ENCODE results near the gene NUDT8. TPM values are rescaled to one million over a fixed set of nuclear protein-coding genes. Genes with fewer than 3 reads are reported as not detected.

The NUDT8 gene
- total and polyA plus RNA-seq, 2 experiments from 2014 or later: 5.0 to 15.1 TPM

GRCh38 chr11:67646535-67647336 is 17.0 kb upstream of the NUDT8 start (continued):
- no peak for TF ChIP-seq REST (IDR thresholded peaks at IDR 0.05; ENCODE audit: unreplicated experiment)
- TF ChIP-seq JUNB (IDR thresholded peaks at IDR 0.05; ENCODE audit: unreplicated experiment): no peak
- no peak for TF ChIP-seq POLR2AphosphoS5 (IDR thresholded peaks at IDR 0.05; ENCODE audit: low read depth)
- TF ChIP-seq NANOG (IDR thresholded peaks at IDR 0.05; ENCODE audit: borderline replicate concordance): no peak
- no peak for TF ChIP-seq CTCF (conservative IDR thresholded peaks at IDR 0.05; ENCODE audit: low read depth in 2 of 2)
- TF ChIP-seq ZNF114 (CRISPR knock-in tag; IDR thresholded peaks at IDR 0.05): no peak

GRCh38 chr11:67645521-67646461 is 16.1 kb upstream of the NUDT8 start:
- DNase-seq (ENCODE audit: low spot score): peak; percentile 68
- H4K20me1 ChIP-seq (replicated peaks; ENCODE audit: insufficient read depth): no peaks in the 10 kb centered on the region
- 0 out of 2 replicates have a peak, but pooled peaks cover 4% of the 10 kb centered on the region for H3F3A ChIP-seq (replicated peaks; ENCODE audit: low read depth)
- TF ChIP-seq CTCF (conservative IDR thresholded peaks at IDR 0.05; ENCODE audit: low read depth in 2 of 2): peak; percentile 40 to 81
- TF ChIP-seq REST (IDR thresholded peaks at IDR 0.05; ENCODE audit: unreplicated experiment): no peak
- no peaks in the 10 kb centered on the region for H3K36me3 ChIP-seq (ENCODE audit: insufficient read depth)
- no peak overlapping the region for H3K4me3 ChIP-seq
- Mint-ChIP-seq H3K4me3 (no peak overlapping the region), H3K9me3 (no peaks in the 10 kb centered on the region; the same call in 1 of the 3 replicates), H3K27ac (peak overlapping the region; percentile 40; the same call in 1 of the 2 replicates), H3K36me3 (ENCODE audit: low read depth) (no peaks in the 10 kb centered on the region), H3K4me1 (peaks cover 9% of the 10 kb centered on the region; the same call in 2 of the 3 replicates), H3K27me3 (ENCODE audit: insufficient read depth, low read depth, poor library complexity) (peaks cover 9% of the 10 kb centered on the region)
- peak; percentile 43 for ATAC-seq
- H3K79me2 ChIP-seq (replicated peaks; ENCODE audit: insufficient read depth): no peaks in the 10 kb centered on the region
- no peak overlapping the region for H3K27ac ChIP-seq (ENCODE audit: low read depth)
- H3K27me3 ChIP-seq (ENCODE audit: insufficient read depth): peaks cover 1% of the 10 kb centered on the region; the same call in 1 of the 2 replicates
- no peaks in the 10 kb centered on the region for H3K4me1 ChIP-seq (ENCODE audit: insufficient read depth)
- no peak overlapping the region for H3K4me2 ChIP-seq
- no peaks in the 10 kb centered on the region for H3K9me2 ChIP-seq (ENCODE audit: insufficient read depth)
- H2AFZ ChIP-seq: no peak overlapping the region

Data from GM23338 (cell line).